ENCODE measurements around the gene NR2F1-AS1. TPM values are rescaled to one million over a fixed set of nuclear protein-coding genes. Genes with fewer than 3 reads are reported as not detected.

Gene NR2F1-AS1
- total RNA-seq, 1 donor from 2014 or later: 9.5 TPM

DNA sequence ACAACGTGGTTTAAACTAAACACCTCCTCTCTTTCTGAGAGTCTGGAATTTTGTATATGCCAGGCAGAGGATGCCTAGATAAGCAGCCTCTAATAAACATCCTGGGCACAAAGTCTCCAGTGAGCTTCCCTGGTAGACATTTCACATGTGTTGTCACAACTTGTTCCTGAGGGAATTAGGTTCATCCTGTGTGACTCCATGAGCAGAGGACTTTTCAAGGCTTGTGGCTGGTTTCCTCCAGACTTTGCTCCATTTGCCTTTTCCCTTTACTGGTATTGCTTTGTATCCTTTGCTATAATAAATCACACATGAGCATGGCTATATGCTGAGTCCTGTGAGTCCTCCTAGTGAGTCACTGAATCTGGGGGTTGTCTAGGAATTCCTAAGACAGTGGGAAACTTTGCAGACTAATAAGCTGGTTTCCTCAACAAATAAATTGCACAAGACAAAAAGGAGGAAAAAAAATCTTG, 77.4 kb downstream of the NR2F1-AS1 start:
- H3K4me3 ChIP-seq (ENCODE audit: low read depth, low read length): no peak overlapping the region
- DNase-seq (ENCODE audit: low read depth): peak; percentile 79
- TF ChIP-seq, protein P1, sequence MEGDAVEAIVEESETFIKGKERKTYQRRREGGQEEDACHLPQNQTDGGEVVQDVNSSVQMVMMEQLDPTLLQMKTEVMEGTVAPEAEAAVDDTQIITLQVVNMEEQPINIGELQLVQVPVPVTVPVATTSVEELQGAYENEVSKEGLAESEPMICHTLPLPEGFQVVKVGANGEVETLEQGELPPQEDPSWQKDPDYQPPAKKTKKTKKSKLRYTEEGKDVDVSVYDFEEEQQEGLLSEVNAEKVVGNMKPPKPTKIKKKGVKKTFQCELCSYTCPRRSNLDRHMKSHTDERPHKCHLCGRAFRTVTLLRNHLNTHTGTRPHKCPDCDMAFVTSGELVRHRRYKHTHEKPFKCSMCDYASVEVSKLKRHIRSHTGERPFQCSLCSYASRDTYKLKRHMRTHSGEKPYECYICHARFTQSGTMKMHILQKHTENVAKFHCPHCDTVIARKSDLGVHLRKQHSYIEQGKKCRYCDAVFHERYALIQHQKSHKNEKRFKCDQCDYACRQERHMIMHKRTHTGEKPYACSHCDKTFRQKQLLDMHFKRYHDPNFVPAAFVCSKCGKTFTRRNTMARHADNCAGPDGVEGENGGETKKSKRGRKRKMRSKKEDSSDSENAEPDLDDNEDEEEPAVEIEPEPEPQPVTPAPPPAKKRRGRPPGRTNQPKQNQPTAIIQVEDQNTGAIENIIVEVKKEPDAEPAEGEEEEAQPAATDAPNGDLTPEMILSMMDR (IDR thresholded peaks at IDR 0.05; ENCODE audit: insufficient read depth, low read length, poor library complexity, severe bottlenecking): no peak

DNA sequence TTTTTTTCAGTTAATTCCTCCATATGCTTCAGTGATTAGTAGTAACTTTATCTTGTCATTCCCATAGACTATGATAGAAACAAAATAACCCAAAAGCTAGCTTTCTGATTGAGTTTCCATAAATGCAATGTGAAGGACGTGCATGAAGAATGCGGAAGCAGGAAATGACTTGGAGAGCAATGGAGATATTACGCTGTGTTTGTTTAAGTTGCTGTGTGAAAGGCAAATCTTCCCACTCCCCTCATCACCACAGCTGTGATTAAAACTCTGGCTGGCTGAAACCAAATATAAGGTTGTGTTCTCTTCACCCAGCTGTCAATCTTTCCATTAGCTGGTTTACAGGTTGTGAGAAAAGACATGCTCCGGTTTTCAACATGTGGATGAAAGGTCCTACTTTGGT, 83.9 kb downstream of the NR2F1-AS1 start:
- H3K4me3 ChIP-seq (ENCODE audit: low read depth, low read length): no peak overlapping the region
- DNase-seq (ENCODE audit: low read depth): no peak
- TF ChIP-seq, protein P1 (IDR thresholded peaks at IDR 0.05; ENCODE audit: insufficient read depth, low read length, poor library complexity, severe bottlenecking): no peak
- H3K36me3 ChIP-seq (ENCODE audit: control insufficient read depth, insufficient read depth, low read length): no peaks in the 10 kb centered on the region
- H3K27me3 ChIP-seq (ENCODE audit: control insufficient read depth, insufficient read depth, low read length): no peaks in the 10 kb centered on the region

More for the DNA sequence above, 77.4 kb downstream of the NR2F1-AS1 start:
- Histone ChIP-seq H3K36me3 (ENCODE audit: control insufficient read depth, insufficient read depth, low read length) (no peaks in the 10 kb centered on the region), H3K27me3 (ENCODE audit: control insufficient read depth, insufficient read depth, low read length) (no peaks in the 10 kb centered on the region)

DNA sequence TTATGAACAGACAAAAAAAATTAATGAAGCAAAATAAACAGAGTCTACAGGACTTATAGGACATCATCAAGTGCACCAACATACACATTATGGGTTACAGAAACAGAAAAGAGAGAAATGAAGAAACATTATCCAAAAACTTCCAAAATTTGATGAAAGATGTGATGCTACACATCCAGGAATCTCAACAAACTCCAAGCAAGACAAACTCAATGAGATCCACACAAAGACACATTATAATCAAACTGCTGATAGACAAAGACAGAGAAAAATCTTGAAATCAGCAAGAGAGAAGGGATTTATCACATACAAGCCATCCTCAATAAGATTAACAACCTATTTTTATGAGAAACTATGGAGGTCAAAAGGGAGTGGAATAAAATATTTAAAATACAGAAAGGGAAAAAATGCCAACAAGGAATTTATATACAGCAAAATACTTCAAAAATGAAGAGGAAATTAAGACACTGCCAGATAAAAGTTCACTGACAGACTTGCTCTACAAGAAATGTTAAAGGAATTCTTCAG, 101.0 kb downstream of the NR2F1-AS1 start:
- TF ChIP-seq, protein P1 (IDR thresholded peaks at IDR 0.05; ENCODE audit: insufficient read depth, low read length, poor library complexity, severe bottlenecking): no peak

DNA sequence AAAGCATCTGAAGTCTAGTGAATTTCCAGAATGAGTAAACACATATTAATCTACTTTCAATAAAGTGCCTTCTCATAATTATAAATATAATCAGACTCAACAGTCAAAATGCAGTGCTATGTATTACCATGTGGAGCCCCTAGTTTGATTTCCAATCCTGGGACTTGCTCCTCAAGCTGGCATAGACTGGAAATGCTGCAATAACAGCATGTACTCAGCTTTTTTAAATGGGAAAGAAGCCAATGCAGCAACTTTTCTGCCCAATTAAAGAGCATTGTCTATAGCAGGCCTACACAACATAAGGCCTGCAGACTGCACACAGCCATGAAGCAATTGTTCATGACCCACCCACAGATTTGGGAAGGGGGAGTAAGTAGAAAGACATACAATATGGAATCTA, 103.2 kb downstream of the NR2F1-AS1 start:
- H3K36me3 ChIP-seq (ENCODE audit: control insufficient read depth, insufficient read depth, low read length): no peaks in the 10 kb centered on the region
- H3K4me3 ChIP-seq (ENCODE audit: low read depth, low read length): no peak overlapping the region
- no peaks in the 10 kb centered on the region for H3K27me3 ChIP-seq (ENCODE audit: control insufficient read depth, insufficient read depth, low read length)
- no peak for DNase-seq (ENCODE audit: low read depth)
- TF ChIP-seq, protein P1 (IDR thresholded peaks at IDR 0.05; ENCODE audit: insufficient read depth, low read length, poor library complexity, severe bottlenecking): no peak

More for the DNA sequence above, 101.0 kb downstream of the NR2F1-AS1 start:
- H3K4me3 ChIP-seq (ENCODE audit: low read depth, low read length): no peak overlapping the region
- no peak for DNase-seq (ENCODE audit: low read depth)
- no peaks in the 10 kb centered on the region for H3K27me3 ChIP-seq (ENCODE audit: control insufficient read depth, insufficient read depth, low read length)
- H3K36me3 ChIP-seq (ENCODE audit: control insufficient read depth, insufficient read depth, low read length): no peaks in the 10 kb centered on the region

DNA sequence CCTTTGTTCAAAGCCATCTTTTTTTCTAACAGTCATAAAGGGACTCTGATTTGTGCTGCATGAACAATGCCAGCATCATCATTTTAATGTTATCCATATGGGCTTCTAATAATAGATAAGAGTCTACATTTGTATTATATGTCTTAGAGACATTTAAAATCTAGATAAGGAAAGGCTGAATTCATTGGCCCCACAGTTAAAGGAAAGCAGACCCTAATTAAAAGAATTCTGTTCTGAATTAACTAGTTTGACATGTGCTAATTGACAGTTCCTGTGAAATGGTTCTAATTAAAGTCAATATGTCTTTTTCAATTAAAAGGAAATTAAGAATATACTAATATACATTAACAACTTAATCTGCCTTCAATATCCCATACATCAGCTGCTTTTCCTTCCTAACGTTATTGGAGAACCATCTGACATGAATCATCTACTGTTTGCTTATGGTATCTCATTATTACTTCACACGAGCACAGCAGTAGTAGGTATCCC, 104.7 kb downstream of the NR2F1-AS1 start:
- H3K36me3 ChIP-seq (ENCODE audit: control insufficient read depth, insufficient read depth, low read length): no peaks in the 10 kb centered on the region
- no peaks in the 10 kb centered on the region for H3K27me3 ChIP-seq (ENCODE audit: control insufficient read depth, insufficient read depth, low read length)
- H3K4me3 ChIP-seq (ENCODE audit: low read depth, low read length): no peak overlapping the region
- TF ChIP-seq, protein P1 (IDR thresholded peaks at IDR 0.05; ENCODE audit: insufficient read depth, low read length, poor library complexity, severe bottlenecking): no peak
- no peak for DNase-seq (ENCODE audit: low read depth)

DNA sequence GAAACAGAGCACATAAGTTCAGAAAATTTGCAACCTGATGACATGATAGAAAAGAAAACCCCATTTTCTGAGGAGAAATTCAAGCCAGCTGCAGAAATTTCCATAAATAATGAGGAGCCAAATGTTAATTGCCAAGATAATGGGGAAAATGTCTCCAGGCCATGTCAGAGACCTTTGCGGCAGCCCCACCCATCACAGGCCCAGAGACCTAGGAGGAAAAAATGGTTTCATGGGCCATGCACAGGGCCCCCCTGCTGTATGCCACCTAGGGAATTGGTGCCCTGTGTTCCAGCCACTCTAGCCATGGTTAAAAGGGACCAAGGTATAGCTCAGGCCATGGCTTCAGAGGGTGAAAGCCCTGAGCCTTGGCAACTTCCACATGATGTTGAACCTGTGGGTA, 118.1 kb downstream of the NR2F1-AS1 start:
- no peaks in the 10 kb centered on the region for H3K27me3 ChIP-seq (ENCODE audit: control insufficient read depth, insufficient read depth, low read length)
- TF ChIP-seq, protein P1 (IDR thresholded peaks at IDR 0.05; ENCODE audit: insufficient read depth, low read length, poor library complexity, severe bottlenecking): no peak
- no peak overlapping the region for H3K4me3 ChIP-seq (ENCODE audit: low read depth, low read length)
- DNase-seq (ENCODE audit: low read depth): no peak
- H3K36me3 ChIP-seq (ENCODE audit: control insufficient read depth, insufficient read depth, low read length): no peaks in the 10 kb centered on the region

Data from kidney epithelial cell (primary cell).